ENCODE data around the gene CCP110.

Gene CCP110

DNA sequence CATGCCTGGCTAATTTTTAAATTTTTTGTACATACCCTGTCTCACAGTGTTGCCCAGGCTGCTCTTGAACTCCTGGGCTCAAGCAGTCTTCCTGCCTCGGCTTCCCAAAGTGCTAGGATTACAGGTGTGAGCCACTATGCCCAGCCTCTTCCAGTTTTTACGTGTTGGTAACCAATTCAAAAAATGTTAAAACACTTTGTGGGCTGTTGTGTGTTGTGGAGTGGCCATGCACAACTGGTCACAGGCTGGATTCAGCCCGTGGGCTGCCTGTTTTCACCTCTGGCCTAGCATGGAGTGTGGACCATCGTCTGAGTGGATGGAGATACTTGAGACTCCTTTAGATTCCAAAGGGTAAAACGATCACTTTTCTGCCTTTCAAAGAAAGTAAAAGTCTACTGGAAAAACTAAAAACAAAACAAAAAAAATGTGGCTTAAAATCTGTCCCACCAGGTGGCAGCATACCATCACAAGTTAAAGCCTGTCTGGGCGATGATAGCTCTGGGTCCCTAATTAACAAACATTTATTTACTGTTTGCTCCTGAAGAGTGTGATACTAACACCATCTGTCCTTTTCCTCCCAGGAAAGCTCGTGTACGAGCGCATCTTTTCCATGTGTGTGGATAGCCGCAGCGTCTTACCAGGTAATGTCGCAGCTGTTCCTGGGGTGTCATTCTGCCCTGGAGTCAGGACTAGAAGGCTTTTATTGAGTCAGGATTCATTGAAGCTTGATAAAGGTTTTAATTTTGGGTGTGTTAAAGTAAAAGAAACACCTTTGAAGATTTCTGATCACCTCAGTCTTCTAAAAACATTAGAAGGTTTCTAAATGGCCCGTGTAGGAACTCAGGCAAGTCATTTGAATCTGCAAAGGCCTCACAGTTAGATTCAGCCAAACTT, 77.6 kb downstream of the CCP110 start:
- DNase-seq, result peak; percentile 31
